ENCODE results near the gene FADS3.
A peak's percentile ranks its signal among the peaks of the same experiment; 100 is the strongest.

The FADS3 gene

GRCh38 chr11:61913699-61914395 lies 22.5 kb upstream of the FADS3 start:
- no peak for DNase-seq (ENCODE audit: low read depth)

- no peak for DNase-seq (ENCODE audit: low read depth)
Observed at GRCh38 chr11:61912991-61913698, 21.8 kb upstream of the FADS3 start.

- DNase-seq (ENCODE audit: low read depth): no peak
Observed at GRCh38 chr11:61912530-61912898, 21.2 kb upstream of the FADS3 start.

GRCh38 chr11:61911701-61912529 lies 20.6 kb upstream of the FADS3 start:
- DNase-seq (ENCODE audit: low read depth): no peak

GRCh38 chr11:61911128-61911700 lies 19.9 kb upstream of the FADS3 start:
- DNase-seq (ENCODE audit: low read depth): no peak

GRCh38 chr11:61910187-61911127 lies 19.1 kb upstream of the FADS3 start:
- DNase-seq (ENCODE audit: low read depth): no peak

- no peak for DNase-seq (ENCODE audit: low read depth)
Observed at GRCh38 chr11:61908730-61909316, 17.5 kb upstream of the FADS3 start.

GRCh38 chr11:61907871-61908729 lies 16.8 kb upstream of the FADS3 start:
- no peak for DNase-seq (ENCODE audit: low read depth)

GRCh38 chr11:61907282-61907681 lies 15.9 kb upstream of the FADS3 start:
- no peak for DNase-seq (ENCODE audit: low read depth)

GRCh38 chr11:61906522-61906909 lies 15.2 kb upstream of the FADS3 start:
- DNase-seq (ENCODE audit: low read depth): no peak

- no peak for DNase-seq (ENCODE audit: low read depth)
Observed at GRCh38 chr11:61905801-61906521, 14.6 kb upstream of the FADS3 start.

- no peak for DNase-seq (ENCODE audit: low read depth)
Observed at GRCh38 chr11:61905067-61905696, 13.8 kb upstream of the FADS3 start.

- DNase-seq (ENCODE audit: low read depth): no peak
Observed at GRCh38 chr11:61904539-61905048, 13.2 kb upstream of the FADS3 start.

- no peak for DNase-seq (ENCODE audit: low read depth)
Observed at GRCh38 chr11:61903845-61904244, 12.5 kb upstream of the FADS3 start.

GRCh38 chr11:61902313-61902712 lies 11.0 kb upstream of the FADS3 start:
- DNase-seq (ENCODE audit: low read depth): no peak

GRCh38 chr11:61901397-61901796 lies 10.1 kb upstream of the FADS3 start:
- DNase-seq (ENCODE audit: low read depth): no peak

- DNase-seq (ENCODE audit: low read depth): no peak
Observed at GRCh38 chr11:61900251-61900650, 8.9 kb upstream of the FADS3 start.

GRCh38 chr11:61899146-61899841 lies 7.9 kb upstream of the FADS3 start:
- peak; percentile 95 for DNase-seq (ENCODE audit: low read depth)
